CD14-positive monocyte (primary cell): ENCODE results near the gene SDK1. TPM values are rescaled to one million over a fixed set of nuclear protein-coding genes. Genes with fewer than 3 reads are reported as not detected.
"Not testable (repeated sequence)": the region's sequence is repeated elsewhere in the genome, so short reads cannot be mapped to it uniquely, and the experiment has no call there.

ENCODE experiments used
- DNase-seq, 3 donors: peaks; one replicate each; pipeline ENCODE4 v3.0.0-alpha.2; 2011 to 2022
- H2AFZ ChIP-seq: 2 replicates; pipeline ENCODE4 v1.6.0; 2012; ENCODE audit warnings: mild to moderate bottlenecking, low read depth, low read length, inconsistent platforms; ENCODE audit not compliant: insufficient read depth, poor library complexity, severe bottlenecking
- H3K27ac ChIP-seq, 2 donors: 1 replicate in 1 of 2; 2 replicates in 1 of 2; pipeline ENCODE4 v1.5.1; 2012 to 2013; ENCODE audit warnings: low read length in 2 of 2, control low read depth in 1 of 2, inconsistent platforms in 1 of 2, low read depth in 1 of 2, mild to moderate bottlenecking in 1 of 2
- H3K27me3 ChIP-seq, 2 donors: one replicate each; pipeline versions ENCODE4 v1.6.0 to v1.6.1; 2011 to 2013; ENCODE audit warnings: low read length in 2 of 2; ENCODE audit not compliant: control insufficient read depth in 2 of 2, insufficient read depth in 2 of 2
- H3K36me3 ChIP-seq, 2 donors: replicated peaks in 1 of 2; 1 replicate in 1 of 2; 2 replicates in 1 of 2; pipeline versions ENCODE4 v1.5.1 to v1.6.1; 2012 to 2013; ENCODE audit warnings: low read length in 2 of 2, control low read depth in 1 of 2, inconsistent platforms in 1 of 2, mild to moderate bottlenecking in 1 of 2; ENCODE audit not compliant: insufficient read depth in 2 of 2, control insufficient read depth in 1 of 2
- H3K4me1 ChIP-seq, 2 donors: 1 replicate in 1 of 2; 2 replicates in 1 of 2; pipeline versions ENCODE4 v1.5.1 to v1.6.1; 2012 to 2013; ENCODE audit warnings: low read length in 2 of 2, control low read depth in 1 of 2, inconsistent platforms in 1 of 2, mild to moderate bottlenecking in 1 of 2, moderate library complexity in 1 of 2; ENCODE audit not compliant: insufficient read depth in 2 of 2, control insufficient read depth in 1 of 2
- H3K4me2 ChIP-seq: replicated peaks from 2 replicates; pipeline ENCODE3; 2012; ENCODE audit warnings: low read length, moderate library complexity, mild to moderate bottlenecking; ENCODE audit not compliant: poor library complexity, severe bottlenecking; ENCODE audit errors: extremely low read depth
- H3K4me3 ChIP-seq, 3 experiments: fragments of 200-600 bp in 1 of 3; sonication (generic) in 1 of 3; replicated peaks in 1 of 3; 1 replicate in 2 of 3; 2 replicates in 1 of 3; pipeline ENCODE4 v1.5.1; 2011 to 2013; ENCODE audit warnings: low read length in 3 of 3, mild to moderate bottlenecking in 3 of 3, control low read depth in 2 of 3, low read depth in 2 of 3, inconsistent platforms in 1 of 3, moderate library complexity in 1 of 3
- H3K79me2 ChIP-seq: 2 replicates; pipeline ENCODE4 v1.6.0; 2012; ENCODE audit warnings: mild to moderate bottlenecking, control low read depth, inconsistent platforms, low read length, moderate library complexity; ENCODE audit not compliant: insufficient read depth
- H3K9ac ChIP-seq: 2 replicates; pipeline ENCODE4 v1.6.0; 2017; ENCODE audit warnings: low read length, mild to moderate bottlenecking; ENCODE audit not compliant: insufficient read depth, poor library complexity, severe bottlenecking
- H3K9me3 ChIP-seq, 2 donors: replicated peaks in 1 of 2; 1 replicate in 1 of 2; 2 replicates in 1 of 2; pipeline versions ENCODE4 v1.5.1 to v1.6.1; 2012 to 2013; ENCODE audit warnings: low read length in 2 of 2, control low read depth in 1 of 2; ENCODE audit not compliant: control insufficient read depth in 1 of 2, insufficient read depth in 1 of 2
- H4K20me1 ChIP-seq: 2 replicates; pipeline ENCODE4 v1.6.0; 2012; ENCODE audit warnings: mild to moderate bottlenecking, low read length, control low read depth, moderate library complexity; ENCODE audit not compliant: insufficient read depth
- H3K27ac Mint-ChIP-seq, 7 donors: one replicate each; pipeline ENCODE4 v1.8.0; 2020; ENCODE audit warnings: mild to moderate bottlenecking in 7 of 7, mixed read lengths in 7 of 7, moderate library complexity in 6 of 7, inconsistent platforms in 2 of 7
- H3K27me3 Mint-ChIP-seq, 3 donors: one replicate each; pipeline ENCODE4 v1.8.0; 2021 to 2022; ENCODE audit warnings: low read depth in 3 of 3, mild to moderate bottlenecking in 3 of 3, mixed read lengths in 3 of 3, moderate library complexity in 3 of 3, inconsistent platforms in 1 of 3
- H3K36me3 Mint-ChIP-seq, 2 donors: one replicate each; pipeline ENCODE4 v1.8.0; 2020; ENCODE audit warnings: mixed read lengths in 2 of 2, inconsistent platforms in 1 of 2, mild to moderate bottlenecking in 1 of 2
- H3K4me1 Mint-ChIP-seq: one replicate; pipeline ENCODE4 v1.8.0; 2020; ENCODE audit warnings: mild to moderate bottlenecking, mixed read lengths
- H3K4me3 Mint-ChIP-seq, 2 donors: one replicate each; pipeline ENCODE4 v1.8.0; 2020; ENCODE audit warnings: mild to moderate bottlenecking in 2 of 2, mixed read lengths in 2 of 2, moderate library complexity in 1 of 2
- H3K9me3 Mint-ChIP-seq, 7 donors: one replicate each; pipeline ENCODE4 v1.8.0; 2020 to 2022; ENCODE audit warnings: mixed read lengths in 7 of 7, mild to moderate bottlenecking in 6 of 7, moderate library complexity in 6 of 7, inconsistent platforms in 2 of 7
- WGBS: methylation state at CpG from one replicate; pipeline ENCODE4 v1.1.5; 2013; ENCODE audit warnings: missing lambda C conversion rate; ENCODE audit not compliant: insufficient coverage; 5-methylcytosine and 5-hydroxymethylcytosine counted together
- intact Hi-C, 2 donors: fragments of 100-400 bp; cut with micrococcal nuclease; formaldehyde crosslinking; loops; one replicate each; pipeline versions ENCODE4 v1.15.0 to v1.15.1; 2023
- polyA plus RNA-seq, 3 donors: library from polyadenylated mRNA; depleted of rRNA in 1 of 3; unstranded in 2 of 3; stranded (reverse) in 1 of 3; fragments of 300-500 nt in 2 of 3; fragments of >200 nt in 1 of 3; fragmentation: Illumina TruSeq in 2 of 3; gene quantifications; 1 replicate in 2 of 3; 2 replicates in 1 of 3; pipeline ENCODE4 v1.2.3, GENCODE V29; 2012 to 2021
- TF ChIP-seq, protein P1 (sequence below): fragments of 200-600 bp; IDR thresholded peaks from one replicate; pipeline ENCODE4 v1.8.0; 2022; ENCODE audit warnings: antibody characterized with exemption, mild to moderate bottlenecking

SDK1 gene
- polyA plus RNA-seq, 3 donors = 0.01 TPM; not detected in 2

- H3K4me1 Mint-ChIP-seq = no peaks in the 10 kb centered on the region
- no peaks in the 10 kb centered on the region for H3K36me3 ChIP-seq
These were observed 404.2 kb downstream of the SDK1 start for GRCh38 chr7:3705258-3705657.

GRCh38 chr7:3706091-3706490 is 405.0 kb downstream of the SDK1 start:
- H3K27ac Mint-ChIP-seq, H2AFZ ChIP-seq, H3K4me1 ChIP-seq, H3K27ac ChIP-seq, H3K79me2 ChIP-seq, H3K4me1 Mint-ChIP-seq, H3K4me2 ChIP-seq, H4K20me1 ChIP-seq, H3K4me3 Mint-ChIP-seq, intact Hi-C loops, H3K27me3 Mint-ChIP-seq, H3K9ac ChIP-seq, H3K27me3 ChIP-seq, H3K36me3 ChIP-seq, DNase-seq, H3K9me3 ChIP-seq, H3K36me3 Mint-ChIP-seq, H3K4me3 ChIP-seq: not testable (repeated sequence)
- no CpG with 5 or more reads among the region's 2 CpGs for WGBS
- peaks cover 0 to 12% (median 4%) of the 10 kb centered on the region in 7 donors for H3K9me3 Mint-ChIP-seq

More at GRCh38 chr7:3705258-3705657, 404.2 kb downstream of the SDK1 start:
- no peak for DNase-seq
- H3K4me1 ChIP-seq = no peaks in the 10 kb centered on the region
- Mint-ChIP-seq H3K36me3 (no peaks in the 10 kb centered on the region), H3K9me3 (peaks cover 2 to 12% (median 5%) of the 10 kb centered on the region in 7 donors), H3K27me3 (no peaks in the 10 kb centered on the region), H3K4me3 (no peak overlapping the region), H3K27ac (no peak overlapping the region)
- no peak overlapping the region for H2AFZ ChIP-seq
- peaks cover 0 to 2% of the 10 kb centered on the region in 2 donors for H3K9me3 ChIP-seq
- H3K27ac ChIP-seq = no peak overlapping the region
- no peak overlapping the region for H3K4me2 ChIP-seq
- intact Hi-C loops = no loop called here
- no peaks in the 10 kb centered on the region for H4K20me1 ChIP-seq
- H3K4me3 ChIP-seq = no peak overlapping the region
- no peak overlapping the region for H3K9ac ChIP-seq
- TF ChIP-seq, protein P1, sequence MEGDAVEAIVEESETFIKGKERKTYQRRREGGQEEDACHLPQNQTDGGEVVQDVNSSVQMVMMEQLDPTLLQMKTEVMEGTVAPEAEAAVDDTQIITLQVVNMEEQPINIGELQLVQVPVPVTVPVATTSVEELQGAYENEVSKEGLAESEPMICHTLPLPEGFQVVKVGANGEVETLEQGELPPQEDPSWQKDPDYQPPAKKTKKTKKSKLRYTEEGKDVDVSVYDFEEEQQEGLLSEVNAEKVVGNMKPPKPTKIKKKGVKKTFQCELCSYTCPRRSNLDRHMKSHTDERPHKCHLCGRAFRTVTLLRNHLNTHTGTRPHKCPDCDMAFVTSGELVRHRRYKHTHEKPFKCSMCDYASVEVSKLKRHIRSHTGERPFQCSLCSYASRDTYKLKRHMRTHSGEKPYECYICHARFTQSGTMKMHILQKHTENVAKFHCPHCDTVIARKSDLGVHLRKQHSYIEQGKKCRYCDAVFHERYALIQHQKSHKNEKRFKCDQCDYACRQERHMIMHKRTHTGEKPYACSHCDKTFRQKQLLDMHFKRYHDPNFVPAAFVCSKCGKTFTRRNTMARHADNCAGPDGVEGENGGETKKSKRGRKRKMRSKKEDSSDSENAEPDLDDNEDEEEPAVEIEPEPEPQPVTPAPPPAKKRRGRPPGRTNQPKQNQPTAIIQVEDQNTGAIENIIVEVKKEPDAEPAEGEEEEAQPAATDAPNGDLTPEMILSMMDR = no peak
- no peaks in the 10 kb centered on the region for H3K27me3 ChIP-seq
- WGBS = no CpG with 5 or more reads among the region's 1 CpG
- no peaks in the 10 kb centered on the region for H3K79me2 ChIP-seq
